ENCODE results near the gene NTRK2. TPM values are rescaled to one million over a fixed set of nuclear protein-coding genes. Genes with fewer than 3 reads are reported as not detected.

Gene NTRK2
- total RNA-seq, 3 donors from 2014 or later: 1.7 to 3.5 (median 2.5) TPM

DNA sequence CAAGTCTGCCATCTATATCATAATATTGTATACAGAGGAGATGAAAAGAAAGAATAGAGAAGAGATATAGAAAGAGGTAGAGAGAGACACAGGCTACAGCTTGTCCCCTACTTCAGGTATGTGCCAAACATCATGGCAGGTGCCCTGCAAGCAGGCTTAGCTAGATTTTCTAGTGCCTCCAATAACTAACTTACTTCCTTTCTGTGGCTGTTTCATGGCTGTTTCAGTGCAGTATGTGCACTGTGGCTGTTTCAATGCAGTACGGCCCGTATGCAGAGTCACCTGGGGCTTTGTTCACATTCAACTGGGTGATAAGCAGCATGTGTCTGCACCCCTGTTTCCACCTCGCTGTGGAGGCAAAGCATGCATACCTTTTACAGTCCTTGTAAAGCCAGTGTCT is 327.2 kb downstream of the NTRK2 start:
- intact Hi-C loops (cut with DNase I, micrococcal nuclease): no loop called here
- no peak overlapping the region for H3K4me3 ChIP-seq

DNA sequence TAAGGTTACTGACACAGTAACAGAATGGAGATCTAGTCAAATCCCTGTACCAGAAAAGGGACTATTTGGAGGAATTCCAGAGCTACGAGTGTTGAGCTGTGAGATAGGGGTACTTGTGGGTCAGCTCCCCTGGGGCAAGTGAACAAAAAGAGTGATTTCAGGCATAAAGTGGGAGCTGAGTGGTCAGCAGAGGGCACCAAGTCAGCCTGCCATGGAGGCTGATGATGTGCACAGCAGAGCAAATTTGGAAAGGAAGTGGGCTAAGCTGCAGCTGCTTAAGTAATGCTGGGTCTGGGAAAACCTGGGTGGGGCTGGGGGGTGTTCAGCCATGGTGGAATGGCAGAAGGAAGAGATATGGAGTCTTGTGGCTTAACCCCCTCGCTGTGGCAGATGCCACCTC is 327.9 kb downstream of the NTRK2 start:
- Histone ChIP-seq H3K36me3 (ENCODE audit: low read depth) (no peaks in the 10 kb centered on the region), H3K4me3 (no peak overlapping the region), H3K4me1 (ENCODE audit: low read depth) (no peaks in the 10 kb centered on the region), H3K9me3 (peaks cover 6% of the 10 kb centered on the region)
- intact Hi-C loops (cut with DNase I, micrococcal nuclease): no loop called here
- TF ChIP-seq, protein P1, sequence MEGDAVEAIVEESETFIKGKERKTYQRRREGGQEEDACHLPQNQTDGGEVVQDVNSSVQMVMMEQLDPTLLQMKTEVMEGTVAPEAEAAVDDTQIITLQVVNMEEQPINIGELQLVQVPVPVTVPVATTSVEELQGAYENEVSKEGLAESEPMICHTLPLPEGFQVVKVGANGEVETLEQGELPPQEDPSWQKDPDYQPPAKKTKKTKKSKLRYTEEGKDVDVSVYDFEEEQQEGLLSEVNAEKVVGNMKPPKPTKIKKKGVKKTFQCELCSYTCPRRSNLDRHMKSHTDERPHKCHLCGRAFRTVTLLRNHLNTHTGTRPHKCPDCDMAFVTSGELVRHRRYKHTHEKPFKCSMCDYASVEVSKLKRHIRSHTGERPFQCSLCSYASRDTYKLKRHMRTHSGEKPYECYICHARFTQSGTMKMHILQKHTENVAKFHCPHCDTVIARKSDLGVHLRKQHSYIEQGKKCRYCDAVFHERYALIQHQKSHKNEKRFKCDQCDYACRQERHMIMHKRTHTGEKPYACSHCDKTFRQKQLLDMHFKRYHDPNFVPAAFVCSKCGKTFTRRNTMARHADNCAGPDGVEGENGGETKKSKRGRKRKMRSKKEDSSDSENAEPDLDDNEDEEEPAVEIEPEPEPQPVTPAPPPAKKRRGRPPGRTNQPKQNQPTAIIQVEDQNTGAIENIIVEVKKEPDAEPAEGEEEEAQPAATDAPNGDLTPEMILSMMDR (IDR thresholded peaks at IDR 0.05): no peak
- ATAC-seq (no peak), DNase-seq (no peak)

More for the DNA sequence above, 327.2 kb downstream of the NTRK2 start:
- TF ChIP-seq, protein P1 (IDR thresholded peaks at IDR 0.05): no peak
- H3K36me3 ChIP-seq (ENCODE audit: low read depth): no peaks in the 10 kb centered on the region
- H3K4me1 ChIP-seq (ENCODE audit: low read depth): no peaks in the 10 kb centered on the region
- ATAC-seq (no peak), DNase-seq (no peak)
- peaks cover 6% of the 10 kb centered on the region for H3K9me3 ChIP-seq

DNA sequence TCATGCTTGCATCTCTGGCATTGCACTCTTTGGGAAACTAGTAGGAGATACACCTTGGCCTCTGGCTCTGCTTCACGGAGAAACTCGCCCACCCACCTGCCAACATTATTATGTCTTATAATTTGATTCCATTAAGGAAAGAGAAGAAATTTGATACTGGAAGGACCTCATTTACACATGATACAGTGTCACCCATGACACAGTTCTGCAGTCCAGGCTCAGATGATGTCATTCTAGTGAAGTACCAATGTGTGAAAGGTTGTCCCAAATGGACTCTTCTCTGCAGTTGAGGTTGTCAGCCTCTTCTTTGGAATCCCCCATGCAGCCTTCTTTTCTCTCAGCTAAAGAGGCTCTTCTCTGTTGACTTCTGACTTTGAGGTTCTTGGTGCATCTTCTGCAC is 329.1 kb downstream of the NTRK2 start:
- intact Hi-C loops (cut with DNase I, micrococcal nuclease): no loop called here
- DNase-seq: no peak

DNA sequence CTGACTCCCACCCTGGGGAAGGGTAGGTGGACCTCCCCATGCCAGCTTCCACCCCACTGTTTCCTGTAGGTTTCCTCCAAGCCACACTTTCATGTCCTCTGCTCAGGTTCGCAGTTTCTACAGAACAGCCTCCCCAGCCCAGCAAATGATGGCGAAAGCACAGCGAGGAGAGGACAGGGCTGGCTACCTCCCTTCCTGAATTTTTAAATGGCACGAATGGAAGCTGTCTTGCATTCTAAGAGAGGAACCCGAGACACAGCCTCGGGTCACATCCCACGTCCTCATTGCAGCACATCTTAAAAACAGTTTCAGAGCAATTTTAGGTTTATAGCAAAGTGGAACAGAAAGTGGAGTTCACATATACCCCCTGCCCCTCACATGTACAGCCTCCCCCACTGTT is 330.3 kb downstream of the NTRK2 start:
- intact Hi-C loops (cut with DNase I, micrococcal nuclease): no loop called here
- Histone ChIP-seq H3K4me1 (ENCODE audit: low read depth) (no peaks in the 10 kb centered on the region), H3K36me3 (ENCODE audit: low read depth) (no peaks in the 10 kb centered on the region), H3K9me3 (peaks cover 6% of the 10 kb centered on the region), H3K4me3 (no peak overlapping the region)
- TF ChIP-seq, protein P1 (IDR thresholded peaks at IDR 0.05): no peak
- ATAC-seq: no peak
- DNase-seq: no peak

More for the DNA sequence above, 329.1 kb downstream of the NTRK2 start:
- no peak for ATAC-seq
- TF ChIP-seq, protein P1 (IDR thresholded peaks at IDR 0.05): no peak
- H3K4me3 ChIP-seq: no peak overlapping the region
- peaks cover 6% of the 10 kb centered on the region for H3K9me3 ChIP-seq
- H3K4me1 ChIP-seq (ENCODE audit: low read depth): no peaks in the 10 kb centered on the region
- H3K36me3 ChIP-seq (ENCODE audit: low read depth): no peaks in the 10 kb centered on the region

DNA sequence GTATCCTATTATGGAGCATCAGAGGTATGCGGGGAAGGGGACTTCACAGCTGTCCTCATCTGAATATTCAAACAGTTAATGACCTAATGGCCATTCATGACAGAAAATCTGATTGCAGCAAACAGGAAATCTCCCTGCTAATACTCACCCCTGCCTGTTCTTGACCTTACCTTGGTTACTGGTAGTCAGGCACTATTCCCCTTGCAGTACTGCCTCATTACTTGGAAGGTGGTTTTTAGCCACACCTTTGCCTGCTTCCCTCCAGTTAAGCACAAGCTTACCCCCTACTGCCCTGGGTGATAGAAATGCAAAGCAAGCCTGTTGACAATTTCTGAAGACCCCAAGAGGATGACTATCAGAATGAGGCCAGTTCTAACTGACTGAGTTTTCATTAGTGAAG is 332.4 kb downstream of the NTRK2 start:
- DNase-seq (no peak), ATAC-seq (no peak)
- Histone ChIP-seq H3K4me3 (no peak overlapping the region), H3K36me3 (ENCODE audit: low read depth) (no peaks in the 10 kb centered on the region), H3K9me3 (peaks cover 6% of the 10 kb centered on the region), H3K4me1 (ENCODE audit: low read depth) (no peaks in the 10 kb centered on the region)
- intact Hi-C loops (cut with DNase I, micrococcal nuclease): no loop called here
- TF ChIP-seq, protein P1 (IDR thresholded peaks at IDR 0.05): no peak

DNA sequence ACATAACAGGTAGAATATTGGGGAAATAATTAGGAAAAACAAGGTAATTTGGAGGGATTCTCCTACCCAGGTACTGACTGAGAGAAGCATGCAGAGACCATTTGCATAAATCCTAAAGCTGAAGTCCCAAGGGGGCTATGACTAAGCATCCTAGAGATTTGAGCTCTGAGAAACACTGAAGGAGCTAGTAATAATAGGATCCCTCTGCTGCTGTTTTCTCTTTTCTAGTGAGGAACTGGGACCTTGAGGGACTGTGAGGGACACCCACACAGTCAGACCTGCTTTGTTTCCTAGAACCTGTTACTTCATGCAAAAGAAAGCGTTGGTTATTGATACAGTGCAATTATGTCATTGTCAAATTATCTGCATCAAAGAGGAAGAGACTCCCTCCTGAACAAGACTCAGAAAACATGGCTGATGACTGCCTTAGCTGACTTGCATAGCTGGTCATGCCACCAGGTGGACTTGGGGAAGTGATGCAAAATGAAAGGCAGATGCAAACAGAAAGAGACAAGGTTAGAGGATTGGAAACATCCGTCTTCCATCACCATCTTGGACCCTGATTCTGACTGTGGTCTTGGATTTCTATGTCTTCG is 335.4 kb downstream of the NTRK2 start:
- no peak overlapping the region for H3K4me3 ChIP-seq
- H3K36me3 ChIP-seq (ENCODE audit: low read depth): no peaks in the 10 kb centered on the region
- DNase-seq (no peak), ATAC-seq (no peak)
- peaks cover 6% of the 10 kb centered on the region for H3K9me3 ChIP-seq
- TF ChIP-seq, protein P1 (IDR thresholded peaks at IDR 0.05): no peak
- intact Hi-C loops (cut with DNase I, micrococcal nuclease): no loop called here
- H3K4me1 ChIP-seq (ENCODE audit: low read depth): no peaks in the 10 kb centered on the region

Measured in mucosa of descending colon (tissue), 3 donors.